T-helper 1 cell treated with Interleukin-12 subunit alpha and Interleukin-12 subunit beta and Interleukin-4 antibody, amounts not matched to agents 30 ng/mL and 1 ng/mL, for 36 hours (primary cell): Measurements from ENCODE around the gene CCL13. TPM values are rescaled to one million over a fixed set of nuclear protein-coding genes. Genes with fewer than 3 reads are reported as not detected.

Experiments
- intact Hi-C: fragments of 100-400 bp; cut with micrococcal nuclease; formaldehyde crosslinking; loops from one replicate; pipeline ENCODE4 v1.15.1; 2024
- total RNA-seq: library from RNA; stranded (reverse); gene quantifications from 2 replicates; pipeline ENCODE4 v1.2.3, GENCODE V29; 2022

CCL13 gene
- total RNA-seq, 1 donor from 2014 or later = not detected

GRCh38 chr17:34361478-34362061, 5.3 kb downstream of the CCL13 start:
- intact Hi-C loops = loop anchor here (1.0 to 10.0 kb wide), 5 partner anchors 54 to 584 kb away; no protein-coding TSS in a partner anchor

- intact Hi-C loops = loop anchor here (5.0 to 10.0 kb wide), 3 partner anchors 56 to 586 kb away; no protein-coding TSS in a partner anchor
Observed at GRCh38 chr17:34363183-34363661, 6.9 kb downstream of the CCL13 start, which contains the start of gene CCL1. Gene CCL1 (minus strand): TSS chr17:34363233. CDS start chr17:34363161, 72 bp downstream.

GRCh38 chr17:34364751-34365150, 8.5 kb downstream of the CCL13 start:
- intact Hi-C loops = loop anchor here (1.0 to 10.0 kb wide), 4 partner anchors 16 to 587 kb away; no protein-coding TSS in a partner anchor

- intact Hi-C loops = loop anchor here (1.0 to 10.0 kb wide), 2 partner anchors 15 to 401 kb away; no protein-coding TSS in a partner anchor
Observed at GRCh38 chr17:34365340-34365739, 9.1 kb downstream of the CCL13 start.

GRCh38 chr17:34366010-34366409, 9.7 kb downstream of the CCL13 start:
- intact Hi-C loops = loop anchor here (10.0 kb wide), 1 partner anchor 401 kb away; no protein-coding TSS in a partner anchor

GRCh38 chr17:34366529-34367107, 10.3 kb downstream of the CCL13 start:
- intact Hi-C loops = loop anchor here (10.0 kb wide), 1 partner anchor 402 kb away; no protein-coding TSS in a partner anchor

GRCh38 chr17:34367486-34368195, 11.4 kb downstream of the CCL13 start:
- intact Hi-C loops = loop anchor here (10.0 kb wide), 1 partner anchor 403 kb away; no protein-coding TSS in a partner anchor

- intact Hi-C loops = loop anchor here (10.0 kb wide), 1 partner anchor 404 kb away; no protein-coding TSS in a partner anchor
Observed at GRCh38 chr17:34368196-34368945, 12.1 kb downstream of the CCL13 start.

- intact Hi-C loops = loop anchor here (10.0 kb wide), 1 partner anchor 404 kb away; no protein-coding TSS in a partner anchor
Observed at GRCh38 chr17:34368946-34369500, 12.7 kb downstream of the CCL13 start.

- intact Hi-C loops = loop anchor here (10.0 kb wide), 1 partner anchor 405 kb away; no protein-coding TSS in a partner anchor
Observed at GRCh38 chr17:34369571-34369970, 13.3 kb downstream of the CCL13 start.

GRCh38 chr17:34370376-34370996, 14.2 kb downstream of the CCL13 start:
- intact Hi-C loops = no loop called here

- intact Hi-C loops = no loop called here
Observed at GRCh38 chr17:34370997-34371395, 14.7 kb downstream of the CCL13 start.

GRCh38 chr17:34371405-34372100, 15.3 kb downstream of the CCL13 start:
- intact Hi-C loops = no loop called here

GRCh38 chr17:34374457-34374856, 18.2 kb downstream of the CCL13 start:
- intact Hi-C loops = no loop called here

- intact Hi-C loops = loop anchor here (5.0 kb wide), 1 partner anchor 677 kb away; no protein-coding TSS in a partner anchor
Observed at GRCh38 chr17:34375426-34375997, 19.2 kb downstream of the CCL13 start.

- intact Hi-C loops = loop anchor here (5.0 kb wide), 1 partner anchor 675 kb away; no protein-coding TSS in a partner anchor
Observed at GRCh38 chr17:34377078-34377823, 21.0 kb downstream of the CCL13 start.

GRCh38 chr17:34378664-34379101, 22.4 kb downstream of the CCL13 start:
- intact Hi-C loops = loop anchor here (1.0 to 5.0 kb wide), 2 partner anchors 11 to 674 kb away; no protein-coding TSS in a partner anchor

GRCh38 chr17:34379868-34380267, 23.6 kb downstream of the CCL13 start:
- intact Hi-C loops = loop anchor here (1.0 to 5.0 kb wide), 2 partner anchors 15 to 672 kb away; no protein-coding TSS in a partner anchor
